Keratinocyte (primary cell): ENCODE data around the gene LRRC4C. TPM values are rescaled to one million over a fixed set of nuclear protein-coding genes. Genes with fewer than 3 reads are reported as not detected.

Source experiments
- DNase-seq: peaks from one replicate; pipeline ENCODE4 v3.0.0-alpha.2; 2011; ENCODE audit warnings: low read depth, missing footprints, low spot score
- FAIRE-seq: peaks from 2 replicates; lab custom pipeline; 2011; peaks lifted over from hg19 to GRCh38; lab: Jason Lieb, UNC
- H2AFZ ChIP-seq: 2 replicates; pipeline ENCODE4 v1.6.0; 2012; ENCODE audit warnings: low read length, control low read depth, inconsistent platforms; ENCODE audit not compliant: control insufficient read depth
- H3K27ac ChIP-seq: 2 replicates; pipeline ENCODE4 v1.5.1; 2011; ENCODE audit warnings: low read length; ENCODE audit not compliant: control insufficient read depth, insufficient read depth
- H3K27me3 ChIP-seq: 3 replicates; pipeline ENCODE4 v1.6.0; 2011; ENCODE audit warnings: low read length; ENCODE audit not compliant: control insufficient read depth, insufficient read depth; ENCODE audit errors: extremely low read depth
- H3K36me3 ChIP-seq, 2 experiments: 2 replicates in 1 of 2; 3 replicates in 1 of 2; pipeline ENCODE4 v1.5.1; 2011; ENCODE audit warnings: low read length in 2 of 2, mild to moderate bottlenecking in 1 of 2; ENCODE audit not compliant: control insufficient read depth in 2 of 2, insufficient read depth in 2 of 2; ENCODE audit errors: extremely low read depth in 1 of 2
- H3K4me1 ChIP-seq: 3 replicates; pipeline ENCODE4 v1.5.1; 2011; ENCODE audit warnings: low read length; ENCODE audit not compliant: control insufficient read depth, insufficient read depth; ENCODE audit errors: extremely low read depth
- H3K4me2 ChIP-seq: 3 replicates; pipeline ENCODE4 v1.6.0; 2011; ENCODE audit warnings: low read depth, low read length; ENCODE audit not compliant: control insufficient read depth, insufficient read depth; ENCODE audit errors: extremely low read depth
- H3K4me3 ChIP-seq, 3 experiments: fragments of 200-600 bp in 1 of 3; sonication (generic) in 1 of 3; 2 replicates in 2 of 3; 3 replicates in 1 of 3; pipeline ENCODE4 v1.5.1; 2011 to 2016; ENCODE audit warnings: low read length in 3 of 3, mild to moderate bottlenecking in 3 of 3, control low read depth in 2 of 3, inconsistent platforms in 1 of 3, low read depth in 1 of 3, mixed read lengths in 1 of 3, mixed run types in 1 of 3, moderate library complexity in 1 of 3; ENCODE audit not compliant: control insufficient read depth in 2 of 3, insufficient read depth in 2 of 3; ENCODE audit errors: extremely low read depth in 1 of 3
- H3K79me2 ChIP-seq: 2 replicates; pipeline ENCODE4 v1.6.0; 2012; ENCODE audit warnings: low read length; ENCODE audit not compliant: control insufficient read depth, insufficient read depth
- H3K9ac ChIP-seq: 3 replicates; pipeline ENCODE4 v1.6.0; 2011; ENCODE audit warnings: low read length; ENCODE audit not compliant: control insufficient read depth, insufficient read depth; ENCODE audit errors: extremely low read depth
- H3K9me1 ChIP-seq: 3 replicates; pipeline ENCODE4 v1.6.0; 2011; ENCODE audit warnings: low read length; ENCODE audit not compliant: control insufficient read depth, insufficient read depth; ENCODE audit errors: extremely low read depth
- H3K9me3 ChIP-seq: 2 replicates; pipeline ENCODE4 v1.5.1; 2012; ENCODE audit warnings: low read depth, low read length; ENCODE audit not compliant: control insufficient read depth
- H4K20me1 ChIP-seq: 3 replicates; pipeline ENCODE4 v1.6.0; 2011; ENCODE audit warnings: low read length; ENCODE audit not compliant: control insufficient read depth, insufficient read depth; ENCODE audit errors: extremely low read depth
- CTCF ChIP-seq, 3 experiments: IDR thresholded peaks in 1 of 3; conservative IDR thresholded peaks in 1 of 3; optimal IDR thresholded peaks in 1 of 3; 2 replicates in 2 of 3; 3 replicates in 1 of 3; pipeline versions ENCODE3 to v1.5.1; 2011; ENCODE audit warnings: low read length in 3 of 3, mild to moderate bottlenecking in 3 of 3, moderate library complexity in 2 of 3, control low read depth in 1 of 3, inconsistent platforms in 1 of 3; ENCODE audit not compliant: insufficient read depth in 2 of 3; ENCODE audit errors: extremely low read depth in 1 of 3
- EZH2 ChIP-seq: IDR thresholded peaks from one replicate; pipeline ENCODE4 v1.6.1; 2012; ENCODE audit warnings: inconsistent platforms, mild to moderate bottlenecking, low read length, moderate library complexity
- dilution Hi-C: fragments of 300-500 bp; cut with MboI; formaldehyde crosslinking; loops from one replicate; pipeline ENCODE4 v1.7.0; 2020; ENCODE audit warnings: low sequenced_read_pairs; ENCODE audit not compliant: extremely low pct_ligation_motif_present
- polyA plus RNA-seq, 5 experiments: library from polyadenylated mRNA; depleted of rRNA in 3 of 5; stranded (reverse) in 3 of 5; stranded (forward) in 1 of 5; unstranded in 1 of 5; fragments of >200 nt; gene quantifications; 1 replicate in 1 of 5; 2 replicates in 3 of 5; 3 replicates in 1 of 5; pipeline versions ENCODE4 v1.2.1 to v1.2.3, GENCODE V29; 2011 to 2012; ENCODE audit warnings: missing spikeins in 2 of 5, low read depth in 1 of 5, low replicate concordance in 1 of 5

The LRRC4C gene
- polyA plus RNA-seq, 1 donor (not counting 4 experiments of a cell fraction or from before 2014, with no cell fraction given), result not detected

GRCh38 chr11:40354121-40354520 lies 1105.3 kb downstream of the LRRC4C start:
- FAIRE-seq (no peak), DNase-seq (no peak)
- H3K36me3 ChIP-seq, result no peaks in the 10 kb centered on the region
- H3K4me1 ChIP-seq, result no peaks in the 10 kb centered on the region
- H4K20me1 ChIP-seq, result no peaks in the 10 kb centered on the region
- no peaks in the 10 kb centered on the region for H3K79me2 ChIP-seq
- no peak overlapping the region for H2AFZ ChIP-seq
- H3K9me1 ChIP-seq, result no peaks in the 10 kb centered on the region
- H3K4me2 ChIP-seq, result no peak overlapping the region
- H3K27me3 ChIP-seq, result no peaks in the 10 kb centered on the region
- H3K27ac ChIP-seq, result no peak overlapping the region
- no peaks in the 10 kb centered on the region for H3K9me3 ChIP-seq
- no peak overlapping the region for H3K9ac ChIP-seq
- TF ChIP-seq EZH2, result no peak
- TF ChIP-seq CTCF (optimal IDR thresholded peaks at IDR 0.05 in 1 of 3, IDR thresholded peaks at IDR 0.05 in 1 of 3, conservative IDR thresholded peaks at IDR 0.05 in 1 of 3; ENCODE audit: extremely low read depth in 1 of 3, insufficient read depth in 2 of 3, low read length in 3 of 3), result no peak
- dilution Hi-C loops, result no loop called here
- H3K4me3 ChIP-seq, result no peak overlapping the region

GRCh38 chr11:40340911-40341310 lies 1118.5 kb downstream of the LRRC4C start:
- no peaks in the 10 kb centered on the region for H3K9me1 ChIP-seq
- dilution Hi-C loops, result no loop called here
- no peak for FAIRE-seq
- no peaks in the 10 kb centered on the region for H3K79me2 ChIP-seq
- H2AFZ ChIP-seq, result no peak overlapping the region
- H3K9ac ChIP-seq, result no peak overlapping the region
- H3K27ac ChIP-seq, result no peak overlapping the region
- no peaks in the 10 kb centered on the region for H4K20me1 ChIP-seq
- H3K4me1 ChIP-seq, result no peaks in the 10 kb centered on the region
- TF ChIP-seq CTCF (optimal IDR thresholded peaks at IDR 0.05 in 1 of 3, IDR thresholded peaks at IDR 0.05 in 1 of 3, conservative IDR thresholded peaks at IDR 0.05 in 1 of 3; ENCODE audit: extremely low read depth in 1 of 3, insufficient read depth in 2 of 3, low read length in 3 of 3), result no peak
- no peak for TF ChIP-seq EZH2
- H3K27me3 ChIP-seq, result no peaks in the 10 kb centered on the region
- no peak overlapping the region for H3K4me3 ChIP-seq
- no peak for DNase-seq
- no peak overlapping the region for H3K4me2 ChIP-seq
- H3K9me3 ChIP-seq, result no peaks in the 10 kb centered on the region
- H3K36me3 ChIP-seq, result no peaks in the 10 kb centered on the region
